HG03439 (cell line): ENCODE measurements around the gene SKAP1.

Source experiments
- ATAC-seq: cut with Tn5 transposase; IDR thresholded peaks from one replicate; pipeline ENCODE4 v1.9.1; 2021; ENCODE audit warnings: mild to moderate bottlenecking, moderate library complexity; ENCODE audit not compliant: unreplicated experiment

SKAP1 gene

DNA sequence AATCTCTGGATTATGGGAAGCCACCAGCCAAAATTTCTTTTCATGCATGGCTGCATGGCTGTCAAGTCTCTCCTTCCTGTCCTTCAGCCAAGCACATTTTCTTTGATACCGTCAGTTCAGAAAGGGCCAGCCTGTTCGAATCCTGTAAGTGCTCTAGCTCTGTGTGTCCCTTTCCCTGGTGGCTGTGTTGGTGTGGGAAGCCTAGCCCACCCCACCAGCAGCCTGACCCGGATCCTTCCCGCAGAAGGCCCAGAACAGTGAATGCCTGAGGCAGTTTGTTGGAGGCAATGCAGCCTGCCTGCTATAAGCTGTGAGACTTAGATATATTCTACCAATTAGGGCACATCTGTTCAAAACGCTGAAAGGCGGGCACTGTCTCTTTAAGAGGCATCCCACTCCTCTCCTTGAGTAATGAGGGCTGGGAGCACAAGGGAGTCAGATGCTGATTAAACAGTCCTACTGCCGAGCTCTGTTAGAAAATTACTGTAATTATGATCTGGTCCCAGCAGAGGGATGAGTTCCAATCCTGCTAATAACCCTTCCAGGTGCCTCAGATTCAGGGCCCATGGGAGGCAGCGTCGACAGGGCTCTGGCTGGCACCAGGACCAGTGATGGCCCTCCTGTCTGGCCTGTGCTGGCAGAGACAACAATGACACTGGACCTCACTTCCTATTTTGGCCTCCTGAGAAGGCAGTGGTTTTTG is 304.0 kb downstream of the SKAP1 start:
- ATAC-seq: no peak

DNA sequence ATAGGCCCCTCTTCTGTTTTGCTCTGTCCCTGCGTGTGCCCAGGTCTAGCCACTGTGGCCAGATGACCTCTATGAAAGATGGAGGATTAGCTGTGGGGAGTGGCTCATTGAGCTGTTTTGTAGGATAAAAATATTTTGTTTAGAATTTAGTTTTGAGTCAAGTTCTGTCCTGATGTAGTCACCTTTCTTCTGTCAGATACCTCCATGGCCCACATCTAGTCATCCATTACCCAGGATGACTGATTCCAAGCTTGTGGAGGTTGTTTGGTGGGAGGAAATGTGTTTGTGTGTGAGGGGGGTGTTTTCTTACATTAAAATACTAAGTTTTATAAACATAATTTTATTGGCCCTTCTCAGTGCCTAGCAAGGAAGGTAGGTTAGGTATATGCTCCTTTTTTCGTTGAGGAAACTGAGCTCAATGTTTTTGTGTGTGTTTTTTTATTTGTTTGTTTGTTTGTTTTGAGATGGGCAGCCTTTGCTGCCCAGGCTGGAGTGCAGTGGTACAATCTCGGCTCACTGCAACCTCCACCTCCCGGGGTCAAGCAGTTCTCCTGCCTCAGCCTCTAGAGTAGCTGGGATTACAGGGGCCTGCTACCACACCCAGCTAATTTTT is 306.1 kb downstream of the SKAP1 start:
- no peak for ATAC-seq

GRCh38 chr17:48123111-48123510 is 306.9 kb downstream of the SKAP1 start:
- ATAC-seq: no peak

DNA sequence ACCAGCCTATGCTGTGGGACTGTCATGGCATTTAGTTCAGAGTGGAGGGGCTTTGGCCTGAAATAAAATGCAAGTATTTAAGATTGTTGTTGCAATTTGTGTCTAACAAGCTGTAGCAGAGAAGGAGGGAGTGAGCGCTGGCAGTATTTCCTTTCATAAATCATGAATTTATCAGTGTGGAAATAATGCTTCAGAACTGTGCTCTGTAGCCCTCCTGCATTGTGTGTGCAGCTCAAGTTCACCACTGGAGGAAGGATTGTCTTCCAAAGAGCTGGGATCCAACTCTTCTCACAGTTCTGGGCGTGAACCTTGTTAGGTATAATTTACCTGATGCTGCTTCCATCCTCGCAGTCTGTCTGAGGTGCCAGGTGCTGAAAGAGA is 307.4 kb downstream of the SKAP1 start:
- ATAC-seq: no peak

DNA sequence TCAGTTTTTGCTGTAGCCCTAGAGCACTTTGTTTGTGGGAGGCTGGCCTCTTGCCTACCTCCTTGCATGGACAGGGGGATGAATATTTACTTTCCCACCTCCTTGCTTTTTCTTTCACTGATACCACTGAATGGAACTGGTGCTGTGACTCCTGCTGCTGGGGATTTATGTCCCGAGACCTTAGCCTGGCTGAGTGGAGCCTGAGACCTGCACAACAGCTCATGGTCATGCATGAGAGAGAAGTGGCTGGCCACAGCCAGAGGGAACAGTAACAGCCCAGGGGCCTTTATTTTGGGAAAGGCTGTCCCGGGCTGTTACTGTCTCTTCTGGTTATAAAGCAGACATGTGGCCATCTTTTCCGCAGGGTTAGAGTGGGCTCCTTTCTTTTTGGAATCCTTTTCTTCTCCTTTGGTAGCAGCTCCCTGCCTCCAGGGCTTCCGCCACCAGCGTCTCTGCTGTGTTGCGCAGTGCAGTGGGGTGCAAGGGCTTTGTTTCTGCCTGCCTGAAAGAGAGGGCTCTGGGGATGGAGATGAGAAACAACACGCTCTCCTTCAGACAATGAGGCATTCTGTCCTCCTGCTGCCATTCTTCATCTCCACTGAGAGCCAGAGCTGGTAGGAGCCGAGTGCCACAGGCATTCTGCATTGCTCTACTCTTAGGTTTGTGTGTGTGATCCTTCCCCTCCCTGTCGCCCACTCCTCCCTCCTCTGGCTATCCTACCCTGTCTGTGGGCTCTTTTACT is 307.9 kb downstream of the SKAP1 start:
- no peak for ATAC-seq

GRCh38 chr17:48113201-48113676 is 316.8 kb downstream of the SKAP1 start:
- no peak for ATAC-seq

- no peak for ATAC-seq
Observed at GRCh38 chr17:48111937-48112241, 318.1 kb downstream of the SKAP1 start.

DNA sequence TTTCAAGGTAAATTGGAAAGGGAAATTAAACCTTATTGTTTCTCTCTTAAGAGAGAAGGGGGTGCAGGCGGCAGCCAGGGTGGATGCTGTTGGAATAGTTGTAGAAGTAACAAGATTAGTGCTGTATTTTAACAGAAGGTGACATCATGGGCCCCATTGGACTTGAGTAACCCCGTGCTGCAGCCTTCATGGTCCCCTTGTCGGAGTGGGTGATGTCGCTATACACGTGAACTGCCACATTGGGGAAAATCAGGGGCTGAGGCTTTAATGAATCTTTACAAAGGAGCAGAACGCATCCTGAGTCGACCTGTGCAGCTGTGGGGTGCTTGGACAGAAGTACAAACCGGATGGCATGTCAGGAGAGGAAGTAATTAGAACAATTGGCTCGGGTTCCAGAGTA is 319.3 kb downstream of the SKAP1 start:
- no peak for ATAC-seq

DNA sequence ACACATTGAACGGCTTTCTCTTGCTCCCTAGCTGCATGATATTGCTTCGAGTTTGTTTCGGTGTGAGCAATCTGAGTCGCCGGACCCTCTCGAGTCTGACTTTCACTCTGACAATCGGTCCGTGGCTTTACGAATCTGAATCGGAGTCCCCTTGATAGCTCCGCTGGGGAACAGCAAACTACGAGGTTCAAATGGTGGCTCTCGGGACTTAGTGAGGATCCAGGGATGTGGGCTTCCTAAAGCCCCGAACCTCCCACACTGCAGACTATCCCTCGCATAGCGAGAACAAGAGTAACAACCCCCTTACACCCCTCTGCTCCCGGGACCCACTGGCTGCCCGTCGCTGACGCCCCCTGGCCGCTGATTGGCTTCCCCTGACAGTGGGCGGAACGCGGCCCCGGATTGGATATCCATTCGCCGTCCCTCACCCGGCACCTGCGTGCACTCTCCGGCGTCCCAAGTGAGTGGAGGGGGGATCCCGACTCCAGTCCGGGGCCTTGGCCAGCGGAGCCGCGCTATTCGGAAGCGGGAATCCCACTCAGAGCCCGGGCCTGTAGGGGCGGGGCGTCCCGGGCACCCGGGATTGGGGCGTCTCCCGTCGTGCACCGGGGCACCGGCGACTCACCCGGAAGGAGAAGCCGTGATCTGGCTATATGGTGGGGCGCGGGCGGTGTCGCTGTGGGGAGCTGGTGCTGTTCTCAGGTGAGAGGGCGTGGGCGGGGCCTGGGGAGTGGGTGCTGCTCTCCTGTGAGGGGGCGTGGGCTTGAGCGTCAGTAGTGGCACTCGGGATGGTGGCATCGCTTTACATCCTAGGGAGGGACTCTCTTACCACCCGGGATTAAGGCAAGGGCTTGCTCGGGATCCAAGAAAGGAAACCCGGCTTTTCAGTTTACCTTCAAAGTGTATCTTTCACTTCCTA is 322.6 kb downstream of the SKAP1 start, which contains the start of gene SNX11:
TSS of gene SNX11 (plus strand) at position 630 of the 919 bp plus-strand sequence. CDS start 4,278 bp downstream, outside the sequence.
- peak; percentile 74 for ATAC-seq

DNA sequence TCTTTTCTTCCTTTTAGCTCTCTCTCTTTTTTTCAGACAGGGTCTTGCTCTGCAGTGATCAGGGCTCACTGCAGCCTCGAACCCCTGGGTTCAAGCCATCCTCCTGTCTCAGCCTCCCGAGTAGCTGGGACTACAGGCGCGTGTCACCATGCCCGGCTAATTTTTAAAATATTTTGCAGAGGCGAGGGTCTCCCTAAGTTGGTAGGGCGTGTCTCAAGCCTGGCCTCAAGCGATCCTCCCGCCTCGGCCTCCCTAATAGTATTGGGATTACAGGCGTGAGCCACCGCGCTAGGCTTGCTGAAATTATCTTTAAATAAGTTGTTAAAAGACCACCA is 323.2 kb downstream of the SKAP1 start:
- no peak for ATAC-seq

GRCh38 chr17:48104440-48104839 is 325.6 kb downstream of the SKAP1 start:
- no peak for ATAC-seq

DNA sequence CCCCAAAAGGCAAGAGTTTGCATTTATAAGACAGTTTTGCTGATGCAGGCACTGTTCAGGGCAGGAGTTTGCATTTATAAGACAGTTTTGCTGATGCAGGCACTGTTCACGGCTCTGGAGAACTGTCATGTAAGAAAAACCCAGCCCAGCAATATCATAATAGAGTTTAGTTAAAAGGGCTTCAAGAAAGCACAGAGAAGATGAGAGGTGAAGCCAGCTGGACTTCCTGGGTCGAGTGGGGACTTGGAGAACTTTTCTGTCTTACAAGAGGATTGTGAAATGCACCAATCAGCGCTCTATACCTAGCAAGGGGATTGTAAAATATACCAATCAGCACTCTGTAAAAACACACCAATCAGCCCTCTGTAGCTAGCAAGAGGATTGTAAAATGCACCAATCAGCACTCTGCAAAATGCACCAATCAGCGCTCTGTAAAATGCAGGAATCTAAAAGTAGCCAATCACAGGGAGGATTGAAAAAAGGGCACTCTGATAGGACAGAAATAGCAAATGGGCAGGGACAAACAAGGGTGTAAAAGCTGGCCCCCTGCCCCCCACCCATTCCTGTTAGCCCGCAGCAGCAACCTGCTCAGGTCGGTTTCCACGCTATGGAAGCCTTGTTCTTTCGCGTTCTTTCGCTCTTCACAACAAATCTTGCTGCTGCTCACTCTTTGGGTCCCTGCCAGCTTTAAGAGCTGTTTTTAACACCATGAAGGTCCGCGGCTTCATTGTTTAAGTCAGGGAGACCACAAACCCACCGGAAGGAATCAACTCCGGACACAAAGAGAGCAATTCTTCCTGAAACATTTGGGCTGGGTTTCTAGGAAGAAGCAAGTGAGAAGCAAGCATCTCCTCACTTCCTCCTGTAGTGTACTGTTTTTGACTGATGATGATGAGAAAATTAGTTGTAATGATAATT is 327.0 kb downstream of the SKAP1 start:
- no peak for ATAC-seq

- ATAC-seq: no peak
Observed at GRCh38 chr17:48102043-48102750, 327.8 kb downstream of the SKAP1 start.

GRCh38 chr17:48101012-48101720 is 328.8 kb downstream of the SKAP1 start, which contains the start of gene CBX1:
CBX1 (minus strand) TSS chr17:48101478; CDS start chr17:48077004, 24,474 bp downstream.
- ATAC-seq: peak; percentile 89

DNA sequence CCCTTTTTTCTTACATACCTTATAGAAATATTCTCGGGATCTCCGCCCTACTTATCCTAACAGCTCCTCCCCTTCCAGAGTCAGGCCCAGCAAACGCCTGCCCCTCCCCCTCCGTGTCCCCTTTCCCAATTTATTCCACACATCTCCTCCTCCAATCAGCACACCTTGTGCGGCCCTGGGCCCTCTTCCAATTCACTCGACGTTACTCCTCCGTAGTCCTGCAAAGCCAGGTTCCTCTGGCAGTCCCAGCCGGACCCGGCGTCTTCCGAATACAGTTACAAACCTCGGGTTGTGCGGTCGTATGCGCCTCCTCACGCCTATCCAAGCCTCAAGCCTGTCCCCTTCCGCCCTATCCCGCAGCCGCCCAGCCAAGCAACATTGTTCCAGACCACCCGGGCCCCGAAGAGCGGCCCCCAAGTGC is 329.4 kb downstream of the SKAP1 start:
- no peak for ATAC-seq

DNA sequence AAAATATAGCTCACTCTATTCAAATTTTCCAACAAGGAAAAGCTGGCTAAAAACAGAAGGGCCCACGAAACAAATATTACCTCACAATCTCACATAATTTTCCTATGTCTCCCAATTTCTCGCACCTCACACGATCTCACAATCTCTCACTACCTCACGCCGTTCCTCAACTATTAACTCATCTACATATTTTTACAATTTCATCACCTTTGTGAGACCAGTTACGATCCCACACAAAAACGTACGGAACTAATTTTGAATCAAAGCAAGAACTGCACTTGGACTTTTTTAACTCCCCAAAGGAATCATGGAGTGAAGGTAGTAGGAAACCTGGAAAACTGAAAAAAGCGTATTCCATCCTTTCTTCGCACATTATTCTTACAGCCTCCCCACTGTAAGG is 329.9 kb downstream of the SKAP1 start:
- no peak for ATAC-seq

DNA sequence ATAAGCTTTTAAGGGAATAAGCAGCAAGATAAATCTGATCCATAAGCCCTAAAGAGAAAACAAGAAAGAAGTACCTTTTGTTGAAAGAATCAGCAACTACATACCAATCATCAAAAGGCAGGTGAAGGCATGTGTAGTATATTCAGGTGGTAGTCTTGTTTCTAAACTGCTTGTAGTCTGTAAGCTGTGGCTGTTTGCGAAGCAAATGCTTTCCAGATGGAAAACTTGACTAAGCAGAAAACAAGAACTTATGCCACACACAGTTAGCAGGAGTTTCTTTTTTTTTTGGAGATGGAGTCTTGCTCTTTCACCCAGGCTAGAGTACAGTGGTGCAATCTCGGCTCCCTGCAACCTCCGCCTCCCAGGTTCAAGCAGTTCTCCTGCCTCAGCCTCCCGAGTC is 334.4 kb downstream of the SKAP1 start:
- no peak for ATAC-seq

DNA sequence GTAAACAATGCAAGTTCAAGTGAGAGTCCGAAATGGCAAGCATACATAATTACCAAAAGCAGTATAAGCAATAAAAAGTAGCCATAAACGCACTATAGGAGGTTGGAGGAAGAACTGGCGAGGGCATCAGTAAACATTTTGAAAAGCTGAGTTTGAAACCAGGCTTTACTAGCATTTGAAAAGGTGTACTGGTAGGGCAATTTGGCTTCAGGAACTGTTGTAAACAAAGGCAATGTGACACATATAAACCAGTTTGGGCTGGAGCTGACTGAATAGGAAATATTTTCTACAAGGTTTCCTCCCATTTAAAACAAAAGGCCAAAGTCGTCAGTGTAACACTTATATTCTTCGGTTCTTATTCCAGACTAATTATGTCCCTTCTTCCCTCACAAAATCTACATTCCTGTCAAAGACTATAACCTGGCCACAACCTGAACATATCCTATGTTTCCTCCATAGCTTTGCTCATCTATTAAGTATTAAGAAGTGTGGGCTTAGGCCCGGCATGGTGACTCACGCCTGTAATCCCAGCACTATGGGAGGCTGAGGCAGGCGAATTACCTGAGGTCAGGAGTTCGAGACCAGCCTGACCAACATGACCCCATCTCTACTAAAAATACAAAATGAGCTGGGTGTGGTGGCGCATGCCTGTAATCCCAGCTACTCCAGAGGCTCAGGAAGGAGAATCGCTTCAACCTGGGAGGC is 336.5 kb downstream of the SKAP1 start:
- ATAC-seq: no peak
